Measurements from ENCODE around the gene CGB7.
"Not testable (repeated sequence)": the region's sequence is repeated elsewhere in the genome, so short reads cannot be mapped to it uniquely, and the experiment has no call there.

- not testable (repeated sequence) for TF ChIP-seq CTCF, POLR2A (IDR thresholded peaks at IDR 0.05)
Observed at GRCh38 chr19:49018388-49019241, 38.9 kb downstream of the CGB7 start.

All from esophagus squamous epithelium (tissue), 4 donors.